ENCODE measurements around the gene VAV3. TPM values are rescaled to one million over a fixed set of nuclear protein-coding genes. Genes with fewer than 3 reads are reported as not detected.

VAV3 gene
- polyA plus RNA-seq, 3 donors: 5.4 to 9.2 (median 9.0) TPM

GRCh38 chr1:107563441-107563840, 401.5 kb downstream of the VAV3 start:
- H3K79me2 ChIP-seq (ENCODE audit: insufficient read depth, low read length): no peaks in the 10 kb centered on the region
- intact Hi-C loops (cut with micrococcal nuclease): no loop called here
- H3K4me2 ChIP-seq (replicated peaks; ENCODE audit: extremely low read depth, low read length, poor library complexity, severe bottlenecking): no peak overlapping the region
- no peaks in the 10 kb centered on the region for H3K9me3 ChIP-seq (replicated peaks in 1 of 2; ENCODE audit: control insufficient read depth in 1 of 2, insufficient read depth in 1 of 2, low read length in 2 of 2)
- H3K27me3 ChIP-seq (ENCODE audit: control insufficient read depth in 2 of 2, insufficient read depth in 2 of 2, low read length in 2 of 2): no peaks in the 10 kb centered on the region
- no peak overlapping the region for H3K4me3 Mint-ChIP-seq
- H3K27me3 Mint-ChIP-seq (ENCODE audit: low read depth in 3 of 3): peaks cover 0 to 1% (median 0%) of the 10 kb centered on the region in 3 donors
- no peaks in the 10 kb centered on the region for H3K36me3 ChIP-seq (replicated peaks in 1 of 2; ENCODE audit: control insufficient read depth in 1 of 2, insufficient read depth in 2 of 2, low read length in 2 of 2)
- H3K9me3 Mint-ChIP-seq: peaks cover 0 to 3% (median 0%) of the 10 kb centered on the region in 7 donors
- 70% methylated on average over 2 of the region's 3 CpGs for WGBS (ENCODE audit: insufficient coverage)
- H3K27ac Mint-ChIP-seq: no peak overlapping the region
- H3K4me1 ChIP-seq (ENCODE audit: control insufficient read depth in 1 of 2, insufficient read depth in 2 of 2, low read length in 2 of 2): no peaks in the 10 kb centered on the region
- DNase-seq: no peak
- H3K4me3 ChIP-seq (replicated peaks in 1 of 3; ENCODE audit: low read depth in 2 of 3, low read length in 3 of 3): no peak overlapping the region
- no peaks in the 10 kb centered on the region for H4K20me1 ChIP-seq (ENCODE audit: insufficient read depth, low read length)
- H3K27ac ChIP-seq (ENCODE audit: low read depth in 1 of 2, low read length in 2 of 2): no peak overlapping the region
- H3K4me1 Mint-ChIP-seq: no peaks in the 10 kb centered on the region
- no peak overlapping the region for H2AFZ ChIP-seq (ENCODE audit: insufficient read depth, low read depth, low read length, poor library complexity, severe bottlenecking)
- no peak for TF ChIP-seq CTCF (IDR thresholded peaks at IDR 0.05)
- no peak overlapping the region for H3K9ac ChIP-seq (ENCODE audit: insufficient read depth, low read length, poor library complexity, severe bottlenecking)
- H3K36me3 Mint-ChIP-seq: no peaks in the 10 kb centered on the region

GRCh38 chr1:107559881-107560280, 405.1 kb downstream of the VAV3 start:
- H3K4me3 Mint-ChIP-seq: no peak overlapping the region
- no peaks in the 10 kb centered on the region for H3K36me3 ChIP-seq (replicated peaks in 1 of 2; ENCODE audit: control insufficient read depth in 1 of 2, insufficient read depth in 2 of 2, low read length in 2 of 2)
- H3K9me3 ChIP-seq (replicated peaks in 1 of 2; ENCODE audit: control insufficient read depth in 1 of 2, insufficient read depth in 1 of 2, low read length in 2 of 2): no peaks in the 10 kb centered on the region
- no peaks in the 10 kb centered on the region for H3K36me3 Mint-ChIP-seq
- intact Hi-C loops (cut with micrococcal nuclease): no loop called here
- WGBS (ENCODE audit: insufficient coverage): 82% methylated on average over 1 of the region's 3 CpGs
- H3K9me3 Mint-ChIP-seq: no peaks in the 10 kb centered on the region
- H3K4me2 ChIP-seq (replicated peaks; ENCODE audit: extremely low read depth, low read length, poor library complexity, severe bottlenecking): no peak overlapping the region
- H3K27me3 ChIP-seq (ENCODE audit: control insufficient read depth in 2 of 2, insufficient read depth in 2 of 2, low read length in 2 of 2): no peaks in the 10 kb centered on the region
- no peaks in the 10 kb centered on the region for H3K79me2 ChIP-seq (ENCODE audit: insufficient read depth, low read length)
- no peak for TF ChIP-seq CTCF (IDR thresholded peaks at IDR 0.05)
- no peaks in the 10 kb centered on the region for H3K4me1 ChIP-seq (ENCODE audit: control insufficient read depth in 1 of 2, insufficient read depth in 2 of 2, low read length in 2 of 2)
- no peak overlapping the region for H3K4me3 ChIP-seq (replicated peaks in 1 of 3; ENCODE audit: low read depth in 2 of 3, low read length in 3 of 3)
- H3K27ac ChIP-seq (ENCODE audit: low read depth in 1 of 2, low read length in 2 of 2): no peak overlapping the region
- no peaks in the 10 kb centered on the region for H4K20me1 ChIP-seq (ENCODE audit: insufficient read depth, low read length)
- no peak overlapping the region for H2AFZ ChIP-seq (ENCODE audit: insufficient read depth, low read depth, low read length, poor library complexity, severe bottlenecking)
- peaks cover 0 to 1% (median 0%) of the 10 kb centered on the region in 3 donors for H3K27me3 Mint-ChIP-seq (ENCODE audit: low read depth in 3 of 3)
- no peak overlapping the region for H3K9ac ChIP-seq (ENCODE audit: insufficient read depth, low read length, poor library complexity, severe bottlenecking)
- H3K27ac Mint-ChIP-seq: no peak overlapping the region
- no peaks in the 10 kb centered on the region for H3K4me1 Mint-ChIP-seq
- no peak for DNase-seq

Measured in CD14-positive monocyte (primary cell).